ENCODE measurements around the gene SLC16A4.

- TF ChIP-seq CTCF (IDR thresholded peaks at IDR 0.05; ENCODE audit: insufficient read depth, low read depth, low read length) = no peak
- no peak for TF ChIP-seq EZH2 (IDR thresholded peaks at IDR 0.05; ENCODE audit: insufficient read depth, low read length)
Observed at GRCh38 chr1:110340207-110340468, 50.7 kb downstream of the SLC16A4 start.
